Osteoblast (primary cell): ENCODE measurements around the gene CEP43. TPM values are rescaled to one million over a fixed set of nuclear protein-coding genes. Genes with fewer than 3 reads are reported as not detected.

Experiments used
- DNase-seq: peaks from one replicate; pipeline ENCODE4 v3.0.0; 2011; ENCODE audit warnings: low spot score, mixed read lengths; ENCODE audit not compliant: insufficient read length; ENCODE audit errors: missing footprints
- H2AFZ ChIP-seq: 2 replicates; pipeline ENCODE4 v1.6.0; 2011; ENCODE audit warnings: mild to moderate bottlenecking, low read length
- H3K27ac ChIP-seq: 2 replicates; pipeline ENCODE4 v1.5.1; 2011; ENCODE audit warnings: mild to moderate bottlenecking, low read depth, low read length, moderate library complexity
- H3K27me3 ChIP-seq: 2 replicates; pipeline ENCODE4 v1.6.0; 2012; ENCODE audit warnings: mild to moderate bottlenecking, control low read depth, inconsistent platforms, low read length, moderate library complexity; ENCODE audit not compliant: insufficient read depth
- H3K36me3 ChIP-seq: 2 replicates; pipeline ENCODE4 v1.5.1; 2011; ENCODE audit warnings: mild to moderate bottlenecking, low read length, control low read depth, moderate library complexity; ENCODE audit not compliant: insufficient read depth
- H3K4me1 ChIP-seq: 2 replicates; pipeline ENCODE4 v1.5.1; 2011; ENCODE audit warnings: mild to moderate bottlenecking, low read length, control low read depth, moderate library complexity; ENCODE audit not compliant: insufficient read depth
- H3K4me2 ChIP-seq: 2 replicates; pipeline ENCODE4 v1.6.0; 2011; ENCODE audit warnings: mild to moderate bottlenecking, low read length; ENCODE audit not compliant: insufficient read depth
- H3K4me3 ChIP-seq: fragments of 200-600 bp; sonication (generic); 3 replicates; pipeline ENCODE4 v1.5.1; 2012; ENCODE audit warnings: mild to moderate bottlenecking, low read length, inconsistent platforms; ENCODE audit not compliant: insufficient read depth
- H3K79me2 ChIP-seq: 2 replicates; pipeline ENCODE4 v1.6.0; 2012; ENCODE audit warnings: mild to moderate bottlenecking, low read length, control low read depth, inconsistent platforms; ENCODE audit not compliant: insufficient read depth
- H3K9me3 ChIP-seq: 2 replicates; pipeline ENCODE4 v1.5.1; 2011; ENCODE audit warnings: low read depth, low read length, control low read depth
- H4K20me1 ChIP-seq: 2 replicates; pipeline ENCODE4 v1.6.0; 2012; ENCODE audit warnings: mild to moderate bottlenecking, low read length, control low read depth; ENCODE audit not compliant: insufficient read depth
- CTCF ChIP-seq: IDR thresholded peaks from 2 replicates; pipeline ENCODE4 v1.5.1; 2011; ENCODE audit warnings: mild to moderate bottlenecking, low read depth, low read length, moderate library complexity; ENCODE audit errors: extremely low read depth
- total RNA-seq: library from RNA; depleted of rRNA; stranded (reverse); fragments of >200 nt; gene quantifications from 2 replicates; pipeline ENCODE4 v1.2.3, GENCODE V29; 2012

CEP43 gene
- total RNA-seq, 1 donor = 19.5 TPM

GRCh38 chr6:166970091-166970490 is 29.1 kb upstream of the CEP43 start:
- no peaks in the 10 kb centered on the region for H4K20me1 ChIP-seq
- H3K79me2 ChIP-seq = no peaks in the 10 kb centered on the region
- no peaks in the 10 kb centered on the region for H3K4me1 ChIP-seq
- no peak for TF ChIP-seq CTCF
- DNase-seq = peak; percentile 62
- no peaks in the 10 kb centered on the region for H3K9me3 ChIP-seq
- H3K27me3 ChIP-seq = no peaks in the 10 kb centered on the region
- peaks cover 5% of the 10 kb centered on the region for H3K36me3 ChIP-seq
- no peak overlapping the region for H2AFZ ChIP-seq
- H3K4me3 ChIP-seq = no peak overlapping the region
- no peak overlapping the region for H3K4me2 ChIP-seq
- no peak overlapping the region for H3K27ac ChIP-seq

GRCh38 chr6:166970776-166971175 is 28.4 kb upstream of the CEP43 start:
- Histone ChIP-seq H3K4me1 (no peaks in the 10 kb centered on the region), H3K36me3 (peaks cover 5% of the 10 kb centered on the region), H3K27me3 (no peaks in the 10 kb centered on the region), H3K79me2 (no peaks in the 10 kb centered on the region), H3K4me3 (no peak overlapping the region), H3K9me3 (no peaks in the 10 kb centered on the region), H3K4me2 (no peak overlapping the region), H2AFZ (no peak overlapping the region), H3K27ac (no peak overlapping the region), H4K20me1 (no peaks in the 10 kb centered on the region)
- peak; percentile 49 for DNase-seq
- TF ChIP-seq CTCF = no peak

- TF ChIP-seq CTCF = no peak
- DNase-seq = no peak
- Histone ChIP-seq H4K20me1 (no peaks in the 10 kb centered on the region), H3K79me2 (no peaks in the 10 kb centered on the region), H3K36me3 (peaks cover 5% of the 10 kb centered on the region), H3K4me3 (no peak overlapping the region), H3K4me2 (no peak overlapping the region), H3K9me3 (no peaks in the 10 kb centered on the region), H2AFZ (peak overlapping the region; percentile 35), H3K4me1 (no peaks in the 10 kb centered on the region), H3K27ac (no peak overlapping the region), H3K27me3 (no peaks in the 10 kb centered on the region)
Measured at GRCh38 chr6:166971271-166971670, 27.9 kb upstream of the CEP43 start.

- Histone ChIP-seq H3K4me3 (no peak overlapping the region), H3K4me2 (no peak overlapping the region), H2AFZ (no peak overlapping the region), H3K27me3 (no peaks in the 10 kb centered on the region), H3K27ac (no peak overlapping the region), H3K4me1 (no peaks in the 10 kb centered on the region), H3K36me3 (peaks cover 5% of the 10 kb centered on the region), H3K79me2 (no peaks in the 10 kb centered on the region), H3K9me3 (no peaks in the 10 kb centered on the region), H4K20me1 (no peaks in the 10 kb centered on the region)
- TF ChIP-seq CTCF = no peak
- DNase-seq = no peak
Measured at GRCh38 chr6:166972101-166972500, 27.1 kb upstream of the CEP43 start.
